K562 (cell line): ENCODE results near the gene GUCY1A2. TPM values are rescaled to one million over a fixed set of nuclear protein-coding genes. Genes with fewer than 3 reads are reported as not detected.

Experiments used
- ATAC-seq: fragments of 200-7000 bp; cut with Tn5 transposase; 3 replicates; pipeline ENCODE4 v1.9.1; 2020; ENCODE audit warnings: moderate library complexity
- BruUV-seq: library from RNA; stranded (reverse); fragments of 400-500 nt; replicated peaks from 2 replicates; lab custom pipeline; 2021; lab: Mats Ljungman, UMichigan
- CTCF ChIA-PET: fragments of 300-600 bp; formaldehyde crosslinking; extraction: SDS; loops from one replicate; lab custom pipeline; 2021; ENCODE audit warnings: low intra/inter-chr PET ratio; lab: Yijun Ruan, JAX
- POLR2A ChIA-PET: fragments of 300-600, 350-650 bp; sonication (Branson Sonifier 250); formaldehyde crosslinking; extraction: SDS; loops from one replicate; lab custom pipeline; 2021; ENCODE audit warnings: antibody characterized with exemption, inconsistent platforms; lab: Yijun Ruan, JAX
- DNase-seq, 4 experiments: peaks; one replicate each; pipeline versions ENCODE4 v3.0.0 to v3.0.0-alpha.2; 2011 to 2018; ENCODE audit warnings: low spot score in 3 of 4, mixed read lengths in 3 of 4; ENCODE audit errors: extremely low read depth in 1 of 4
- FAIRE-seq: peaks from 2 replicates; lab custom pipeline; 2011; peaks lifted over from hg19 to GRCh38; lab: Jason Lieb, UNC
- H2AFZ ChIP-seq: 2 replicates; pipeline ENCODE4 v1.6.0; 2011; ENCODE audit warnings: low read depth, low read length, control low read depth, inconsistent platforms
- H3K27ac ChIP-seq: fragments of 200-600 bp; 3 replicates; pipeline ENCODE4 v1.8.0; 2011; ENCODE audit warnings: low read depth, mild to moderate bottlenecking, control low read depth, inconsistent platforms, low read length, moderate library complexity, mixed read lengths; ENCODE audit errors: extremely low read depth
- H3K27me3 ChIP-seq, 2 experiments: fragments of 300-600 bp in 1 of 2; 2 replicates in 1 of 2; 3 replicates in 1 of 2; pipeline versions ENCODE4 v1.6.0 to v1.8.0; 2011; ENCODE audit warnings: inconsistent platforms in 2 of 2, low read length in 2 of 2, mild to moderate bottlenecking in 1 of 2, mixed read lengths in 1 of 2, moderate library complexity in 1 of 2; ENCODE audit not compliant: control insufficient read depth in 2 of 2, insufficient read depth in 2 of 2
- H3K36me3 ChIP-seq: fragments of 300-600 bp; 3 replicates; pipeline ENCODE4 v1.8.0; 2011; ENCODE audit warnings: mild to moderate bottlenecking, low read length, inconsistent platforms; ENCODE audit not compliant: control insufficient read depth, insufficient read depth
- H3K4me1 ChIP-seq, 2 experiments: fragments of 200-600 bp in 1 of 2; replicated peaks in 1 of 2; 2 replicates in 1 of 2; 3 replicates in 1 of 2; pipeline versions ENCODE4 v1.5.1 to v1.8.0; 2011; ENCODE audit warnings: inconsistent platforms in 2 of 2, low read length in 2 of 2, mild to moderate bottlenecking in 1 of 2, mixed read lengths in 1 of 2, moderate library complexity in 1 of 2; ENCODE audit not compliant: control insufficient read depth in 2 of 2, insufficient read depth in 2 of 2
- H3K4me2 ChIP-seq: 2 replicates; pipeline ENCODE4 v1.6.1; 2011; ENCODE audit warnings: low read length, control low read depth, inconsistent platforms, mixed read lengths; ENCODE audit not compliant: insufficient read depth
- H3K4me3 ChIP-seq: fragments of 200-600 bp; sonication (generic), shearing (Covaris generic); 2 replicates; pipeline ENCODE4 v1.5.1; 2016; ENCODE audit warnings: control low read depth, inconsistent platforms
- H3K79me2 ChIP-seq: fragments of 200-600 bp; 3 replicates; pipeline ENCODE4 v1.8.0; 2011; ENCODE audit warnings: low read length, inconsistent platforms; ENCODE audit not compliant: control insufficient read depth, insufficient read depth
- H3K9ac ChIP-seq, 2 experiments: 2 replicates each; pipeline versions ENCODE4 v1.6.0 to v1.6.1; 2011; ENCODE audit warnings: low read depth in 2 of 2, low read length in 2 of 2, control low read depth in 1 of 2, inconsistent platforms in 1 of 2, mild to moderate bottlenecking in 1 of 2, mixed read lengths in 1 of 2; ENCODE audit not compliant: insufficient read depth in 1 of 2
- H3K9me1 ChIP-seq: one replicate; pipeline ENCODE4 v1.6.0; 2011; ENCODE audit warnings: inconsistent platforms, mild to moderate bottlenecking, low read length, moderate library complexity; ENCODE audit not compliant: control insufficient read depth, insufficient read depth
- H3K9me3 ChIP-seq: replicated peaks from 2 replicates; pipeline ENCODE4 v1.5.1; 2011; ENCODE audit warnings: low read depth, low read length, inconsistent platforms; ENCODE audit not compliant: control insufficient read depth, insufficient read depth
- H4K20me1 ChIP-seq: replicated peaks from 2 replicates; pipeline ENCODE4 v1.6.1; 2011; ENCODE audit warnings: low read length, inconsistent platforms, mixed read lengths; ENCODE audit not compliant: control insufficient read depth, insufficient read depth
- CLOCK ChIP-seq: fragments of 250-450 bp; sonication (Bioruptor Pico); IDR thresholded peaks from 2 replicates; pipeline ENCODE4 v1.4.0; 2020; ENCODE audit warnings: mild to moderate bottlenecking, moderate library complexity, borderline replicate concordance
- GTF2F1 ChIP-seq: IDR thresholded peaks from 2 replicates; pipeline ENCODE4 v1.6.1; 2011; ENCODE audit warnings: low read depth, low read length, improper control_type of control experiment
- LARP7 ChIP-seq: fragments of 450-650 bp; IDR thresholded peaks from 2 replicates; pipeline ENCODE4 v1.6.1; 2016
- NCOA6 ChIP-seq: fragments of 450-650 bp; IDR thresholded peaks from 2 replicates; pipeline ENCODE4 v1.6.1; 2017; ENCODE audit warnings: mild to moderate bottlenecking
- PTRF ChIP-seq: fragments of 450-650 bp; IDR thresholded peaks from 2 replicates; pipeline ENCODE4 v1.6.1; 2016; ENCODE audit warnings: mild to moderate bottlenecking, missing genetic modification characterization, missing compliant biosample characterization
- THAP7 ChIP-seq: fragments of 250-450 bp; sonication (Bioruptor Pico); IDR thresholded peaks from 2 replicates; pipeline ENCODE4 v1.5.0; 2021
- U2AF1 ChIP-seq: fragments of 200-400 bp; formaldehyde crosslinking; optimal IDR thresholded peaks from 2 replicates; pipeline ENCODE3; 2017; ENCODE audit warnings: mild to moderate bottlenecking, low read depth, low read length, moderate library complexity
- ZNF184 ChIP-seq: sonication (generic); formaldehyde crosslinking; IDR thresholded peaks from 2 replicates; pipeline ENCODE4 v1.5.0; 2020; ENCODE audit warnings: missing genetic modification reagents
- WGBS: fragments of 100-300 bp; shearing (Covaris generic); methylation state at CpG from one replicate; pipeline ENCODE4 v1.1.6; 2016; ENCODE audit warnings: low coverage, mixed read lengths; ENCODE audit not compliant: insufficient coverage; ENCODE audit errors: missing lambda C conversion rate; 5-methylcytosine and 5-hydroxymethylcytosine counted together
- in situ Hi-C: fragments of 300-500 bp; cut with MboI; formaldehyde crosslinking; loops from 4 replicates; pipeline ENCODE4 v1.15.0; 2018; ENCODE audit warnings: inconsistent platforms, mixed read lengths
- intact Hi-C: fragments of 100-400 bp; cut with micrococcal nuclease; formaldehyde crosslinking; loops from 2 replicates; pipeline ENCODE4 v1.14.2; 2022
- polyA plus RNA-seq, 8 experiments: library from polyadenylated mRNA; depleted of rRNA in 4 of 8; stranded (reverse) in 5 of 8; unstranded in 3 of 8; fragments of >200 nt; fragmentation: Nextera tagmentation in 2 of 8; fragmentation: Illumina TruSeq in 1 of 8; extraction: Ambion mirVana in 2 of 8; extraction: Trizol in 1 of 8; gene quantifications; 2 replicates each; pipeline versions ENCODE4 v1.2.1 to v1.2.3, GENCODE V29; 2011 to 2014; ENCODE audit warnings: inconsistent platforms in 1 of 8, missing spikeins in 1 of 8
- total RNA-seq, 7 experiments: library from RNA; depleted of rRNA in 6 of 7; stranded (reverse); fragments of >200 nt in 6 of 7; fragmentation: Illumina TruSeq in 2 of 7; extraction: Trizol in 2 of 7; gene quantifications; 2 replicates each; pipeline versions ENCODE4 v1.2.1 to v1.2.3, GENCODE V29; 2011 to 2021; ENCODE audit warnings: low replicate concordance in 1 of 7

The GUCY1A2 gene
- total and polyA plus RNA-seq, 9 of the 15 experiments (the other 6 are each of a cell fraction or from before 2014, with no cell fraction given) = under 0.01 to 0.04 TPM; not detected in 7

DNA sequence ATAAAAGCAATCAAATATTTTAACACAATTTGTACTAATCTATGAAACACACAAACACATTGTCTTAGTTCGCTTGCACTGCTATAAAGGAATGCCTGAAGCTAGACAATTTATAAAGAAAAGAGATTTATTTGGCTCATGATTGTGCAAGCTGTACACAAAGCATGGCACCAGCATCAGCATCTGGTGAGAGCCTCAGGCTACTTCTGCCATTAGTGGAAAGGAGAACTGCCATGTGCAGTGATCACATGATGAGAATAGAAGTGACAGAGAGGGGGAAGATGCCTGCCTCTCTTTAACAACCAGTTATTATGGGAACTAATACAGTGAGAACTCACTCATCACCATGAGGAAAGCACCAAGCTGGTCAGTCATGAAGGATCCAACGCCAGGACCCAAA lies 105.1 kb downstream of the GUCY1A2 start:
- Histone ChIP-seq H3K4me2 (no peak overlapping the region), H3K4me1 (no peaks in the 10 kb centered on the region), H3K9me3 (peaks cover 2% of the 10 kb centered on the region; the same call in 1 of the 2 replicates), H3K27me3 (no peaks in the 10 kb centered on the region), H4K20me1 (no peaks in the 10 kb centered on the region), H3K36me3 (no peaks in the 10 kb centered on the region), H3K4me3 (no peak overlapping the region), H3K79me2 (no peaks in the 10 kb centered on the region), H3K27ac (no peak overlapping the region), H2AFZ (no peak overlapping the region), H3K9me1 (no peaks in the 10 kb centered on the region), H3K9ac (no peak overlapping the region)
- in situ Hi-C loops = no loop called here
- ATAC-seq = no peak
- intact Hi-C loops = no loop called here
- TF ChIP-seq CLOCK (CRISPR knock-in tag) = no peak
- no peak for TF ChIP-seq U2AF1
- no peak for TF ChIP-seq LARP7
- CTCF ChIA-PET = no interaction called here
- no TSS peak for BruUV-seq
- POLR2A ChIA-PET = no interaction called here
- DNase-seq = no peak
- no peak for FAIRE-seq
- WGBS = 0% methylated on average over 2 of the region's 2 CpGs

DNA sequence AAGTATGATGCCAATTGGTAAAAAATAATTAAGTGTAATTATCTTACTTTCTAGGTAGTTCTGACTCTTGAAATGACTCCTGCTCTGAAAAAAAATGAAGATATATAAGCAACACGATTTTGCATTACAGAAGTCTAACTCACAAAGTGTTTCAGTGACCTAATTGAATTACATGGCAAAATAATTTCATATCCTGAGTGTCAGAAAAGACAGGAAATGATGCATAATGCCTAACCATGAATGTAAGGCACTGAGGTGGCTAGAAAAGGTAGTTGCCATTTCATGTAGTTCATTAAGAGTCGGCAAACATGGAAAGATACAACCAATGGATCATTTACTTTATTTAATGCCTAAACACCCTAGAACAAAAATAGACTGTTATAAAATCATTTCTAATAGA lies 113.5 kb downstream of the GUCY1A2 start:
- no peak for DNase-seq
- in situ Hi-C loops = no loop called here
- Histone ChIP-seq H3K4me2 (no peak overlapping the region), H3K27me3 (no peaks in the 10 kb centered on the region), H4K20me1 (no peaks in the 10 kb centered on the region), H3K9me1 (no peaks in the 10 kb centered on the region), H3K79me2 (no peaks in the 10 kb centered on the region), H2AFZ (no peak overlapping the region), H3K4me1 (no peaks in the 10 kb centered on the region), H3K4me3 (no peak overlapping the region)
- no TSS peak for BruUV-seq
- WGBS = 0% methylated on average over 2 of the region's 2 CpGs
- CTCF ChIA-PET = no interaction called here
- no peak for ATAC-seq
- TF ChIP-seq THAP7 (CRISPR knock-in tag) (no peak), GTF2F1 (no peak), PTRF (tag) (no peak), ZNF184 (CRISPR knock-in tag) (no peak), NCOA6 (no peak)
- TF ChIP-seq, all 486 proteins: peak for 0
- Histone ChIP-seq H3K36me3 (no peaks in the 10 kb centered on the region), H3K27ac (no peak overlapping the region), H3K9ac (no peak overlapping the region), H3K9me3 (no peaks in the 10 kb centered on the region)
- POLR2A ChIA-PET = no interaction called here
- intact Hi-C loops = no loop called here
- FAIRE-seq = no peak
